Liver (tissue), 9 donors: ENCODE measurements around the gene CSN3. TPM values are rescaled to one million over a fixed set of nuclear protein-coding genes. Genes with fewer than 3 reads are reported as not detected.

ENCODE experiments used
- DNase-seq: peaks from one replicate; pipeline ENCODE4 v3.0.0-alpha.2; 2017; ENCODE audit warnings: low spot score
- H3K27ac ChIP-seq, 2 donors: one replicate each; pipeline ENCODE4 v1.7.0; 2013; ENCODE audit warnings: inconsistent platforms in 2 of 2, low read length in 2 of 2, control low read depth in 1 of 2, low read depth in 1 of 2, mild to moderate bottlenecking in 1 of 2
- H3K27me3 ChIP-seq, 4 donors: one replicate each; pipeline versions ENCODE4 v1.6.1 to v1.7.0; 2013; ENCODE audit warnings: low read length in 3 of 4, inconsistent platforms in 1 of 4, mild to moderate bottlenecking in 1 of 4, moderate library complexity in 1 of 4; ENCODE audit not compliant: control insufficient read depth in 4 of 4, insufficient read depth in 4 of 4
- H3K36me3 ChIP-seq, 4 donors: one replicate each; pipeline versions ENCODE4 v1.6.1 to v1.7.0; 2013; ENCODE audit warnings: low read length in 3 of 4, mild to moderate bottlenecking in 3 of 4, low read depth in 1 of 4, moderate library complexity in 1 of 4; ENCODE audit not compliant: control insufficient read depth in 4 of 4, insufficient read depth in 3 of 4
- H3K4me1 ChIP-seq, 4 donors: one replicate each; pipeline versions ENCODE4 v1.6.1 to v1.7.0; 2013; ENCODE audit warnings: low read length in 3 of 4, mild to moderate bottlenecking in 3 of 4, moderate library complexity in 1 of 4; ENCODE audit not compliant: control insufficient read depth in 4 of 4, insufficient read depth in 4 of 4
- H3K4me3 ChIP-seq, 3 donors: one replicate each; pipeline versions ENCODE4 v1.6.1 to v1.7.0; 2013; ENCODE audit warnings: low read length in 3 of 3, control low read depth in 1 of 3, low read depth in 1 of 3, mild to moderate bottlenecking in 1 of 3
- H3K9ac ChIP-seq, 2 donors: one replicate each; pipeline ENCODE4 v1.7.0; 2013; ENCODE audit warnings: low read length in 2 of 2, mild to moderate bottlenecking in 2 of 2, moderate library complexity in 2 of 2, control low read depth in 1 of 2, low read depth in 1 of 2
- H3K9me3 ChIP-seq, 4 donors: one replicate each; pipeline versions ENCODE4 v1.6.1 to v1.7.0; 2013; ENCODE audit warnings: low read length in 3 of 4; ENCODE audit not compliant: control insufficient read depth in 4 of 4
- CTCF ChIP-seq: fragments of 150-350 bp; IDR thresholded peaks from 2 replicates; pipeline ENCODE4 v1.5.1; 2017; ENCODE audit warnings: improper control_type of control experiment, low read depth, low read length; ENCODE audit not compliant: missing input control
- EGR1 ChIP-seq, 2 donors: IDR thresholded peaks; 2 replicates each; pipeline ENCODE4 v1.6.1; 2016 to 2018; ENCODE audit warnings: antibody characterized with exemption in 2 of 2, low read depth in 2 of 2
- FOXA1 ChIP-seq: IDR thresholded peaks from 2 replicates; pipeline ENCODE4 v1.6.1; 2016; ENCODE audit warnings: antibody characterized with exemption
- FOXA2 ChIP-seq: IDR thresholded peaks from 2 replicates; pipeline ENCODE4 v1.6.1; 2016; ENCODE audit warnings: antibody characterized with exemption
- HNF4A ChIP-seq, 2 donors: conservative IDR thresholded peaks; 2 replicates each; pipeline ENCODE4 v1.6.1; 2016; ENCODE audit warnings: antibody characterized with exemption in 2 of 2, mild to moderate bottlenecking in 2 of 2
- HNF4G ChIP-seq: IDR thresholded peaks from 2 replicates; pipeline ENCODE4 v1.6.1; 2016; ENCODE audit warnings: antibody characterized with exemption
- JUND ChIP-seq, 2 donors: IDR thresholded peaks; 2 replicates each; pipeline ENCODE4 v1.6.1; 2016; ENCODE audit warnings: antibody characterized with exemption in 2 of 2
- MAX ChIP-seq: IDR thresholded peaks from 2 replicates; pipeline ENCODE4 v1.6.1; 2016; ENCODE audit warnings: antibody characterized with exemption
- NR2F2 ChIP-seq: IDR thresholded peaks from 2 replicates; pipeline ENCODE4 v1.6.1; 2016; ENCODE audit warnings: antibody characterized with exemption
- RXRA ChIP-seq, 2 donors: IDR thresholded peaks; 2 replicates each; pipeline ENCODE4 v1.6.1; 2017 to 2018; ENCODE audit warnings: antibody characterized with exemption in 2 of 2, mild to moderate bottlenecking in 1 of 2
- SP1 ChIP-seq: IDR thresholded peaks from 2 replicates; pipeline ENCODE4 v1.6.1; 2018; ENCODE audit warnings: antibody characterized with exemption, mild to moderate bottlenecking
- TAF1 ChIP-seq: conservative IDR thresholded peaks from 2 replicates; pipeline ENCODE4 v1.6.1; 2016; ENCODE audit warnings: antibody characterized with exemption, mild to moderate bottlenecking
- YY1 ChIP-seq: IDR thresholded peaks from 2 replicates; pipeline ENCODE4 v1.6.1; 2016; ENCODE audit warnings: antibody characterized with exemption, mild to moderate bottlenecking
- WGBS: extraction: QIAGEN DNeasy Blood & Tissue Kit; methylation state at CpG from one replicate; pipeline ENCODE4 v1.1.7; 2013; 5-methylcytosine and 5-hydroxymethylcytosine counted together
- polyA plus RNA-seq, 2 donors: library from polyadenylated mRNA; stranded (reverse) in 1 of 2; unstranded in 1 of 2; fragments of 200-250 nt in 1 of 2; fragments of >200 nt in 1 of 2; fragmentation: Nextera tagmentation in 1 of 2; extraction: Ambion mirVana in 1 of 2; gene quantifications; one replicate each; pipeline versions ENCODE4 v1.2.1 to v1.2.3, GENCODE V29; 2013 to 2015
- total RNA-seq, 2 donors: library from RNA; depleted of rRNA; stranded (reverse); fragments of >200 nt; gene quantifications; one replicate each; pipeline ENCODE4 v1.2.3, GENCODE V29; 2014
- TF ChIP-seq, protein P1 (sequence below): IDR thresholded peaks from 2 replicates; pipeline ENCODE4 v1.6.1; 2016; ENCODE audit warnings: antibody characterized with exemption
- TF ChIP-seq, protein P2 (sequence below): IDR thresholded peaks from 2 replicates; pipeline ENCODE4 v1.6.1; 2016; ENCODE audit warnings: antibody characterized with exemption, mild to moderate bottlenecking
- donor health status: healthy.
- donor health status: healthy.
- donor health status: healthy.
- donor health status: healthy.
- donor health status: healthy.

The CSN3 gene
- total and polyA plus RNA-seq, 4 donors = not detected

DNA sequence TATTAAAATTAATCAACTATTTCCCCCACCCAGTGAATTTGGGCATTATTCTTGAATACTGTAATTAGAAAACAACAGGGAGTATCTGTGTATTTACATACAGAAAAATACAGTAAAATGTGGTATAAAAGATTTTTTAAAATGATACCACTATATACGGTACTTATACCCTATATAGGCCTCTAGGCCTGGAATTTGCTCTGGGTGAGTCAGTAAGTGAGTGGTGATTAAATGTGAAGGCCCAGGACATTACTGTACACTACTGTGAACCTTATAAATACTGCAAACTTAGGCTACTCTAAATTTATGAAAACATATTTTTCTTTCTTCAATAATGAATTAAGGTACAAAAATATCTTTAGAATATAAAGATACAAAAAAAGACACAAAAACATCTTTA, 6.3 kb upstream of the CSN3 start:
- no peak overlapping the region for H3K27ac ChIP-seq
- no peaks in the 10 kb centered on the region for H3K36me3 ChIP-seq
- DNase-seq = no peak
- H3K9ac ChIP-seq = no peak overlapping the region
- TF ChIP-seq FOXA1 = no peak
- TF ChIP-seq JUND (IDR thresholded peaks at IDR 0.05) = no peak
- TF ChIP-seq, protein P1, sequence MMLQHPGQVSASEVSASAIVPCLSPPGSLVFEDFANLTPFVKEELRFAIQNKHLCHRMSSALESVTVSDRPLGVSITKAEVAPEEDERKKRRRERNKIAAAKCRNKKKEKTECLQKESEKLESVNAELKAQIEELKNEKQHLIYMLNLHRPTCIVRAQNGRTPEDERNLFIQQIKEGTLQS = no peak
- TF ChIP-seq HNF4G = no peak
- no peak for TF ChIP-seq MAX
- TF ChIP-seq HNF4A (conservative IDR thresholded peaks at IDR 0.05) = no peak
- TF ChIP-seq CTCF = no peak
- TF ChIP-seq TAF1 = no peak
- TF ChIP-seq NR2F2 = no peak
- no peak for TF ChIP-seq FOXA2
- no peak for TF ChIP-seq SP1
- no peak for TF ChIP-seq RXRA (IDR thresholded peaks at IDR 0.05)
- TF ChIP-seq YY1 = no peak
- TF ChIP-seq, protein P2, sequence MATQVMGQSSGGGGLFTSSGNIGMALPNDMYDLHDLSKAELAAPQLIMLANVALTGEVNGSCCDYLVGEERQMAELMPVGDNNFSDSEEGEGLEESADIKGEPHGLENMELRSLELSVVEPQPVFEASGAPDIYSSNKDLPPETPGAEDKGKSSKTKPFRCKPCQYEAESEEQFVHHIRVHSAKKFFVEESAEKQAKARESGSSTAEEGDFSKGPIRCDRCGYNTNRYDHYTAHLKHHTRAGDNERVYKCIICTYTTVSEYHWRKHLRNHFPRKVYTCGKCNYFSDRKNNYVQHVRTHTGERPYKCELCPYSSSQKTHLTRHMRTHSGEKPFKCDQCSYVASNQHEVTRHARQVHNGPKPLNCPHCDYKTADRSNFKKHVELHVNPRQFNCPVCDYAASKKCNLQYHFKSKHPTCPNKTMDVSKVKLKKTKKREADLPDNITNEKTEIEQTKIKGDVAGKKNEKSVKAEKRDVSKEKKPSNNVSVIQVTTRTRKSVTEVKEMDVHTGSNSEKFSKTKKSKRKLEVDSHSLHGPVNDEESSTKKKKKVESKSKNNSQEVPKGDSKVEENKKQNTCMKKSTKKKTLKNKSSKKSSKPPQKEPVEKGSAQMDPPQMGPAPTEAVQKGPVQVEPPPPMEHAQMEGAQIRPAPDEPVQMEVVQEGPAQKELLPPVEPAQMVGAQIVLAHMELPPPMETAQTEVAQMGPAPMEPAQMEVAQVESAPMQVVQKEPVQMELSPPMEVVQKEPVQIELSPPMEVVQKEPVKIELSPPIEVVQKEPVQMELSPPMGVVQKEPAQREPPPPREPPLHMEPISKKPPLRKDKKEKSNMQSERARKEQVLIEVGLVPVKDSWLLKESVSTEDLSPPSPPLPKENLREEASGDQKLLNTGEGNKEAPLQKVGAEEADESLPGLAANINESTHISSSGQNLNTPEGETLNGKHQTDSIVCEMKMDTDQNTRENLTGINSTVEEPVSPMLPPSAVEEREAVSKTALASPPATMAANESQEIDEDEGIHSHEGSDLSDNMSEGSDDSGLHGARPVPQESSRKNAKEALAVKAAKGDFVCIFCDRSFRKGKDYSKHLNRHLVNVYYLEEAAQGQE = no peak
- TF ChIP-seq EGR1 (IDR thresholded peaks at IDR 0.05; ENCODE audit: low read depth in 2 of 2) = no peak
- H3K4me3 ChIP-seq = no peak overlapping the region
- H3K4me1 ChIP-seq = peaks cover 0 to 4% (median 0%) of the 10 kb centered on the region in 4 donors
- no peaks in the 10 kb centered on the region for H3K27me3 ChIP-seq
- no peaks in the 10 kb centered on the region for H3K9me3 ChIP-seq
- WGBS = 94% methylated on average over 1 of the region's 1 CpG

DNA sequence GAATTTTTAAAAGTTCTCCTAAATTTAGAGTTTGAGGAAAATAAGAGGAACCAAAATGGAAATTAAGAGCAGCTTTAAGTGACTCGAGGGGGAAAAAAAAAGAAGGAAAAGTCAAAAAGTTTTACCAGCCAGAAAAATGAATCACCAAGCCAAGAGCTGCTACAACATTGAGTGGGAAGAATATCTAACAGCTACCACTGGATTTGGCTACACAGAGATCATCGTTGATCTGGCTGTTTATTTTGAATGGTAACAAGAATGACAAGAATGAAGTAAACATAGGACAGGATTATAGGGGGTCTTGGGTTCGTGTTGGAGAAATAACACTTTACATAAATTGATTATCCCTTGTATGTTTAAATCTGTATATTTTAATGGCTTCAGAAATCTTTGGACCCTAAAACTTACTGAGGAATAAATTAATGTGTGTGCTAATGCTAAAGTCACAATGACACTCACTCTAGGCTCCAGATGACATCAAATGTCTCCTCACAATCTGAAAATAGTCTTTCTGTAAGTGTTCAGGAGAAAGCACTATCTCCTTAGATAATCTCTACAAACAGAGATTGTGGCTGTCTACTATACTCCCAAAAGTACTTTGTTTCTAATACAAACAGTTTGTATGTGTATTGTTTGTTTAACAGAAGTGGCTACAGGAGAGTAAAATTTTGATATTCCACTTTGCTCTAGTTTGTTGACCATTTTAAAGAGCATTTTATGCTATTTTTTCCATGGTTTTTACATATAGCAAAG, 3.1 kb upstream of the CSN3 start:
- DNase-seq = no peak
- 26% methylated on average over 3 of the region's 3 CpGs for WGBS
- TF ChIP-seq EGR1 (IDR thresholded peaks at IDR 0.05; ENCODE audit: low read depth in 2 of 2) (no peak), MAX (no peak), NR2F2 (no peak), CTCF (no peak), YY1 (no peak), FOXA2 (no peak)
- TF ChIP-seq, protein P1 = no peak
- H3K4me3 ChIP-seq = no peak overlapping the region
- H3K27ac ChIP-seq = no peak overlapping the region
- no peaks in the 10 kb centered on the region for H3K27me3 ChIP-seq
- H3K4me1 ChIP-seq = peaks cover 0 to 4% (median 0%) of the 10 kb centered on the region in 4 donors
- no peaks in the 10 kb centered on the region for H3K9me3 ChIP-seq
- H3K36me3 ChIP-seq = no peaks in the 10 kb centered on the region
- H3K9ac ChIP-seq = no peak overlapping the region
